WTC11 (cell line): ENCODE measurements around the gene NHERF1. TPM values are rescaled to one million over a fixed set of nuclear protein-coding genes. Genes with fewer than 3 reads are reported as not detected.

Experiments
- ATAC-seq: fragments of 200-7000 bp; cut with Tn5 transposase; 2 replicates; pipeline ENCODE4 v1.10.0; 2021; ENCODE audit warnings: mild to moderate bottlenecking, moderate library complexity
- CTCF ChIA-PET: fragments of 300-600 bp; sonication (Branson Sonifier 250); formaldehyde crosslinking; loops from one replicate; lab custom pipeline; 2021; ENCODE audit warnings: antibody characterized with exemption; lab: Charles Lee
- POLR2A ChIA-PET: fragments of 350-600 bp; sonication (Branson Sonifier 250); formaldehyde crosslinking; loops from one replicate; lab custom pipeline; 2021; ENCODE audit warnings: antibody characterized with exemption; lab: Charles Lee
- DNase-seq: peaks from one replicate; pipeline ENCODE4 v3.0.0; 2021; ENCODE audit warnings: low spot score
- H3K27ac Mint-ChIP-seq: 2 replicates; pipeline ENCODE4 v1.8.0; 2021; ENCODE audit warnings: mixed read lengths
- H3K27me3 Mint-ChIP-seq: 2 replicates; pipeline ENCODE4 v1.8.0; 2021; ENCODE audit warnings: low read depth, mild to moderate bottlenecking, moderate library complexity, mixed read lengths
- H3K36me3 Mint-ChIP-seq: 2 replicates; pipeline ENCODE4 v1.8.0; 2021; ENCODE audit warnings: mixed read lengths
- H3K4me1 Mint-ChIP-seq: 2 replicates; pipeline ENCODE4 v1.8.0; 2022; ENCODE audit warnings: mixed read lengths
- H3K4me3 Mint-ChIP-seq: 2 replicates; pipeline ENCODE4 v1.8.0; 2021; ENCODE audit warnings: mild to moderate bottlenecking, moderate library complexity, mixed read lengths
- H3K9me3 Mint-ChIP-seq: 2 replicates; pipeline ENCODE4 v1.8.0; 2021; ENCODE audit warnings: mixed read lengths
- AFF4 ChIP-seq: sonication (generic); formaldehyde crosslinking; IDR thresholded peaks from 2 replicates; pipeline ENCODE4 v1.8.1; 2023; ENCODE audit warnings: mild to moderate bottlenecking, missing genetic modification reagents, borderline replicate concordance
- CBFB ChIP-seq: sonication (generic); formaldehyde crosslinking; IDR thresholded peaks from 2 replicates; pipeline ENCODE4 v1.8.1; 2022; ENCODE audit warnings: mild to moderate bottlenecking, low read depth, missing genetic modification reagents
- ETV6 ChIP-seq: sonication (generic); formaldehyde crosslinking; IDR thresholded peaks from 2 replicates; pipeline ENCODE4 v1.8.1; 2022; ENCODE audit warnings: mild to moderate bottlenecking, missing genetic modification reagents
- FOXP1 ChIP-seq: sonication (generic); formaldehyde crosslinking; IDR thresholded peaks from 2 replicates; pipeline ENCODE4 v1.8.0; 2022; ENCODE audit warnings: missing genetic modification reagents, mild to moderate bottlenecking, moderate library complexity, borderline replicate concordance
- IRF1 ChIP-seq: sonication (generic); formaldehyde crosslinking; IDR thresholded peaks from 2 replicates; pipeline ENCODE4 v1.8.0; 2023; ENCODE audit warnings: missing genetic modification reagents
- MXD4 ChIP-seq: fragments of 250-450 bp; sonication (Bioruptor Pico); IDR thresholded peaks from 2 replicates; pipeline ENCODE4 v1.8.0; 2021; ENCODE audit warnings: mild to moderate bottlenecking, moderate library complexity, borderline replicate concordance
- NFYB ChIP-seq: sonication (generic); formaldehyde crosslinking; conservative IDR thresholded peaks from 2 replicates; pipeline ENCODE4 v1.8.0; 2022; ENCODE audit warnings: low read depth, missing genetic modification reagents
- NR1H2 ChIP-seq: sonication (generic); formaldehyde crosslinking; IDR thresholded peaks from 2 replicates; pipeline ENCODE4 v1.9.0; 2021; ENCODE audit warnings: mild to moderate bottlenecking, moderate library complexity, missing genetic modification reagents
- NR3C1 ChIP-seq: sonication (generic); formaldehyde crosslinking; conservative IDR thresholded peaks from 2 replicates; pipeline ENCODE4 v1.8.1; 2023; ENCODE audit warnings: low read depth, mild to moderate bottlenecking, missing genetic modification reagents
- SMAD4 ChIP-seq: sonication (generic); formaldehyde crosslinking; IDR thresholded peaks from 2 replicates; pipeline ENCODE4 v1.8.0; 2022; ENCODE audit warnings: mild to moderate bottlenecking, missing genetic modification reagents
- ZBTB43 ChIP-seq: sonication (generic); formaldehyde crosslinking; IDR thresholded peaks from 2 replicates; pipeline ENCODE4 v1.8.1; 2023; ENCODE audit warnings: mild to moderate bottlenecking, missing genetic modification reagents
- ZNF138 ChIP-seq: sonication (generic); formaldehyde crosslinking; conservative IDR thresholded peaks from 2 replicates; pipeline ENCODE4 v1.8.1; 2022; ENCODE audit warnings: mild to moderate bottlenecking, moderate library complexity, missing genetic modification reagents
- ZNF416 ChIP-seq: fragments of 250-450 bp; sonication (Bioruptor Pico); IDR thresholded peaks from 2 replicates; pipeline ENCODE4 v1.9.0; 2021; ENCODE audit warnings: mild to moderate bottlenecking, inconsistent platforms
- total RNA-seq: library from RNA; stranded (reverse); gene quantifications from 3 replicates; pipeline ENCODE4 v1.2.3, GENCODE V29; 2021
- TF ChIP-seq, protein P1 (sequence below): sonication (generic); formaldehyde crosslinking; IDR thresholded peaks from 2 replicates; pipeline ENCODE4 v1.8.1; 2023; ENCODE audit warnings: mild to moderate bottlenecking, moderate library complexity, missing genetic modification reagents
- TF ChIP-seq, protein P2 (sequence below): sonication (generic); formaldehyde crosslinking; conservative IDR thresholded peaks from 2 replicates; pipeline ENCODE4 v1.8.1; 2022; ENCODE audit warnings: mild to moderate bottlenecking, missing genetic modification reagents
- TF ChIP-seq, protein P3 (sequence below): sonication (generic); formaldehyde crosslinking; IDR thresholded peaks from 2 replicates; pipeline ENCODE4 v1.8.0; 2022; ENCODE audit warnings: missing genetic modification reagents

Gene NHERF1
- total RNA-seq, 1 experiment from 2014 or later = 111 TPM

GRCh38 chr17:74767111-74767516 lies 18.7 kb downstream of the NHERF1 start:
- H3K27ac Mint-ChIP-seq = no peak overlapping the region
- TF ChIP-seq IRF1 (CRISPR knock-in tag) (no peak), NFYB (CRISPR knock-in tag) (no peak), MXD4 (no peak), CBFB (no peak), FOXP1 (CRISPR knock-in tag) (no peak)
- TF ChIP-seq, protein P1, sequence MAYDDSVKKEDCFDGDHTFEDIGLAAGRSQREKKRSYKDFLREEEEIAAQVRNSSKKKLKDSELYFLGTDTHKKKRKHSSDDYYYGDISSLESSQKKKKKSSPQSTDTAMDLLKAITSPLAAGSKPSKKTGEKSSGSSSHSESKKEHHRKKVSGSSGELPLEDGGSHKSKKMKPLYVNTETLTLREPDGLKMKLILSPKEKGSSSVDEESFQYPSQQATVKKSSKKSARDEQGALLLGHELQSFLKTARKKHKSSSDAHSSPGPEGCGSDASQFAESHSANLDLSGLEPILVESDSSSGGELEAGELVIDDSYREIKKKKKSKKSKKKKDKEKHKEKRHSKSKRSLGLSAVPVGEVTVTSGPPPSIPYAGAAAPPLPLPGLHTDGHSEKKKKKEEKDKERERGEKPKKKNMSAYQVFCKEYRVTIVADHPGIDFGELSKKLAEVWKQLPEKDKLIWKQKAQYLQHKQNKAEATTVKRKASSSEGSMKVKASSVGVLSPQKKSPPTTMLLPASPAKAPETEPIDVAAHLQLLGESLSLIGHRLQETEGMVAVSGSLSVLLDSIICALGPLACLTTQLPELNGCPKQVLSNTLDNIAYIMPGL (CRISPR knock-in tag) = no peak
- TF ChIP-seq, protein P2, sequence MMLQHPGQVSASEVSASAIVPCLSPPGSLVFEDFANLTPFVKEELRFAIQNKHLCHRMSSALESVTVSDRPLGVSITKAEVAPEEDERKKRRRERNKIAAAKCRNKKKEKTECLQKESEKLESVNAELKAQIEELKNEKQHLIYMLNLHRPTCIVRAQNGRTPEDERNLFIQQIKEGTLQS (CRISPR knock-in tag) = no peak
- ChIA-PET POLR2A (no interaction called here), CTCF (interaction anchor here (1.0 to 12.0 kb wide), 4 partner anchors 18 to 110 kb away, joined by 3 to 262 read pairs (median 6); partner anchors contain the start of gene RAB37)
- DNase-seq (no peak), ATAC-seq (no peak)
- H3K4me3 Mint-ChIP-seq = no peak overlapping the region
- peaks cover 11% of the 10 kb centered on the region for H3K4me1 Mint-ChIP-seq
- no peaks in the 10 kb centered on the region for H3K9me3 Mint-ChIP-seq
- H3K27me3 Mint-ChIP-seq = no peaks in the 10 kb centered on the region
- peaks cover 24% of the 10 kb centered on the region for H3K36me3 Mint-ChIP-seq

GRCh38 chr17:74768069-74768762 lies 19.8 kb downstream of the NHERF1 start:
- no peak for TF ChIP-seq ZNF416 (CRISPR knock-in tag)
- TF ChIP-seq, protein P3, sequence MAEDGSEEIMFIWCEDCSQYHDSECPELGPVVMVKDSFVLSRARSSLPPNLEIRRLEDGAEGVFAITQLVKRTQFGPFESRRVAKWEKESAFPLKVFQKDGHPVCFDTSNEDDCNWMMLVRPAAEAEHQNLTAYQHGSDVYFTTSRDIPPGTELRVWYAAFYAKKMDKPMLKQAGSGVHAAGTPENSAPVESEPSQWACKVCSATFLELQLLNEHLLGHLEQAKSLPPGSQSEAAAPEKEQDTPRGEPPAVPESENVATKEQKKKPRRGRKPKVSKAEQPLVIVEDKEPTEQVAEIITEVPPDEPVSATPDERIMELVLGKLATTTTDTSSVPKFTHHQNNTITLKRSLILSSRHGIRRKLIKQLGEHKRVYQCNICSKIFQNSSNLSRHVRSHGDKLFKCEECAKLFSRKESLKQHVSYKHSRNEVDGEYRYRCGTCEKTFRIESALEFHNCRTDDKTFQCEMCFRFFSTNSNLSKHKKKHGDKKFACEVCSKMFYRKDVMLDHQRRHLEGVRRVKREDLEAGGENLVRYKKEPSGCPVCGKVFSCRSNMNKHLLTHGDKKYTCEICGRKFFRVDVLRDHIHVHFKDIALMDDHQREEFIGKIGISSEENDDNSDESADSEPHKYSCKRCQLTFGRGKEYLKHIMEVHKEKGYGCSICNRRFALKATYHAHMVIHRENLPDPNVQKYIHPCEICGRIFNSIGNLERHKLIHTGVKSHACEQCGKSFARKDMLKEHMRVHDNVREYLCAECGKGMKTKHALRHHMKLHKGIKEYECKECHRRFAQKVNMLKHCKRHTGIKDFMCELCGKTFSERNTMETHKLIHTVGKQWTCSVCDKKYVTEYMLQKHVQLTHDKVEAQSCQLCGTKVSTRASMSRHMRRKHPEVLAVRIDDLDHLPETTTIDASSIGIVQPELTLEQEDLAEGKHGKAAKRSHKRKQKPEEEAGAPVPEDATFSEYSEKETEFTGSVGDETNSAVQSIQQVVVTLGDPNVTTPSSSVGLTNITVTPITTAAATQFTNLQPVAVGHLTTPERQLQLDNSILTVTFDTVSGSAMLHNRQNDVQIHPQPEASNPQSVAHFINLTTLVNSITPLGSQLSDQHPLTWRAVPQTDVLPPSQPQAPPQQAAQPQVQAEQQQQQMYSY (CRISPR knock-in tag) = peak; percentile 51; the same call in 1 of the 2 replicates
- DNase-seq = no peak
- Mint-ChIP-seq H3K27ac (peak overlapping the region; percentile 89), H3K27me3 (no peaks in the 10 kb centered on the region), H3K4me1 (peaks cover 5% of the 10 kb centered on the region), H3K36me3 (peaks cover 35% of the 10 kb centered on the region), H3K4me3 (no peak overlapping the region), H3K9me3 (no peaks in the 10 kb centered on the region)
- ATAC-seq = no peak
- POLR2A ChIA-PET = no interaction called here
- CTCF ChIA-PET = interaction anchor here (1.2 to 12.0 kb wide), 3 partner anchors 19 to 31 kb away, joined by 3 to 262 read pairs (median 6); partner anchors contain the start of gene RAB37

- no peaks in the 10 kb centered on the region for H3K9me3 Mint-ChIP-seq
- DNase-seq (no peak), ATAC-seq (no peak)
- H3K27ac Mint-ChIP-seq = peak overlapping the region; percentile 89
- no peak overlapping the region for H3K4me3 Mint-ChIP-seq
- H3K4me1 Mint-ChIP-seq = peaks cover 4% of the 10 kb centered on the region
- no peaks in the 10 kb centered on the region for H3K27me3 Mint-ChIP-seq
- CTCF ChIA-PET = interaction anchor here (1.0 to 12.0 kb wide), 7 partner anchors 9 to 97 kb away, joined by 3 to 262 read pairs (median 7); partner anchors contain the start of gene RAB37
- H3K36me3 Mint-ChIP-seq = peaks cover 35% of the 10 kb centered on the region
- TF ChIP-seq ETV6 (CRISPR knock-in tag) (no peak), SMAD4 (no peak), NR3C1 (CRISPR knock-in tag) (no peak), ZNF138 (CRISPR knock-in tag) (no peak), AFF4 (CRISPR knock-in tag) (no peak), MXD4 (no peak), ZBTB43 (CRISPR knock-in tag) (no peak), NR1H2 (CRISPR knock-in tag) (no peak)
- TF ChIP-seq, all 79 proteins: peak for 0
- POLR2A ChIA-PET = no interaction called here
Measured at GRCh38 chr17:74768763-74769114, 20.3 kb downstream of the NHERF1 start.
